Measurements from ENCODE around the gene LDLRAD2.

The LDLRAD2 gene

DNA sequence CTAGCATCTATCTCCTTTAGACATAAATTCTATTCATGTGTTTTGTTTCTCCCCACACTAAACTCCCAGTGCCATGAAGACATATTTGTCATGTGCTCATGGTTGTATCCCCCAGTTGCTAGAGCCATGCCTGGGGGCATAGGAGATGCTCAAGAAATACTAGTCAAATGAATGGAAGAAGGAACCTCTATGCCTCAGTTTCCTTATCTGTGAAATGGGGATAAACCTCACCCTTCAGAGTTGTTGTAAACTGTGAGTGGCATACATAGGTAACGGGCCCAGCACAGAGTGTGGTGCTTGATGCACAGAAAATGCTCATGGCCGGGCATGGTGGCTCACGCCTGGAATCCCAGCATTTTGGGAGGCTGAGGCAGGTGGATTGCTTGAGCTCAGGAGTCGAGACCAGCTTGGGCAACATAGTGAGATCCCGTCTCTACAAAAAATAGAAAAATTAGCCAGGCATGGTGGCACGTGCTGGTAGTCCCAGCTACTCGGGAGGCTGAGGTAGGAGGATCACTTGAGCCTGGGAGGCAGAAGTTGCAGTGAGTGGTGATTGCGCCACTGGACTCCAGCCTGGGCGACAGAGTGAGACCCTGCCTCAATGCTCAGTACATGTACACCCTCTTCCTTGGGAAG lies 8.7 kb downstream of the LDLRAD2 start:
- Histone ChIP-seq H3K27ac (ENCODE audit: low read length) (no peak overlapping the region), H3K4me2 (ENCODE audit: low read length) (no peak overlapping the region), H3K9me3 (ENCODE audit: insufficient read depth, low read length) (no peaks in the 10 kb centered on the region), H3K36me3 (replicated peaks; ENCODE audit: low read depth, low read length) (no peaks in the 10 kb centered on the region), H3K9ac (ENCODE audit: low read length) (no peak overlapping the region), H3K79me2 (ENCODE audit: low read length) (no peaks in the 10 kb centered on the region), H4K20me1 (ENCODE audit: insufficient read depth, low read length) (no peaks in the 10 kb centered on the region), H3K4me1 (ENCODE audit: low read length) (no peaks in the 10 kb centered on the region), H3K27me3 (ENCODE audit: low read depth, low read length) (no peaks in the 10 kb centered on the region), H3K4me3 (ENCODE audit: low read length) (no peak overlapping the region), H2AFZ (ENCODE audit: low read depth, low read length) (no peak overlapping the region)
- TF ChIP-seq EZH2phosphoT487 (IDR thresholded peaks at IDR 0.05; ENCODE audit: low read depth) (no peak), CTCF (IDR thresholded peaks at IDR 0.05; ENCODE audit: low read depth, low read length) (no peak)

DNA sequence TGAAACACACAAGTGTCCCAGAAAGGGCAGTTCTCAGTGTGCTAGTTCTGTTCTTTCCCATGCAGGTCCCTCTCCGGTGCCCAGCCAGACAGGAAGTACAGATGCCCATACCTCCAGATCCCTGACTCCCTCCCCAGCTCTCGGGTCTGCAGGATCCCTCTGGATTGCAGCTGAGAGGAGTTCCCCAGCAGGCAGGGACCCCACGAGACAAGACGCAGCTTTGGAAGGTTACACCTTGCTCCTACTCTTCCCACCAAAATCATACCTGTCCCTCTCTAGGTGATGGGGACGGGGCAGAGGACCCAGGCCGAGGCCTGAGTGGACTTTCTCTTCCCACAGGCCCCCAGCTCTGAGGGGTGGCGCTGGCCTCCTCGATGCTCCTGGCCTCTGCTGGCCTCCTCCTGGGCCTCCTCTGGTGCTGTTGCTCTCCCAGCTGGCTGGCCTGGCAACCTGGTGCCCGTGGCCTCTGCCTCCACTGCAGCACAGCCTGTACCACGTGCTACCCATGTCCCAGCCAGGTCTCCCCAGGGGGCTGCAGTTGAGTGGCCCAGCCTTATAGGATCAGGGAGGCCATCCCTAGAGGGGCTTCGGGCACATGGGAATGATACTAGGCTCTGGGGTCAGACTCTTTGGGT lies 9.4 kb downstream of the LDLRAD2 start:
- Histone ChIP-seq H3K27me3 (ENCODE audit: low read depth, low read length) (no peaks in the 10 kb centered on the region), H3K36me3 (replicated peaks; ENCODE audit: low read depth, low read length) (no peaks in the 10 kb centered on the region), H2AFZ (ENCODE audit: low read depth, low read length) (no peak overlapping the region), H3K27ac (ENCODE audit: low read length) (no peak overlapping the region), H3K9me3 (ENCODE audit: insufficient read depth, low read length) (no peaks in the 10 kb centered on the region), H3K9ac (ENCODE audit: low read length) (no peak overlapping the region), H3K79me2 (ENCODE audit: low read length) (no peaks in the 10 kb centered on the region), H3K4me2 (ENCODE audit: low read length) (no peak overlapping the region), H3K4me1 (ENCODE audit: low read length) (no peaks in the 10 kb centered on the region), H4K20me1 (ENCODE audit: insufficient read depth, low read length) (no peaks in the 10 kb centered on the region), H3K4me3 (ENCODE audit: low read length) (no peak overlapping the region)
- no peak for TF ChIP-seq EZH2phosphoT487 (IDR thresholded peaks at IDR 0.05; ENCODE audit: low read depth)
- TF ChIP-seq CTCF (IDR thresholded peaks at IDR 0.05; ENCODE audit: low read depth, low read length) = no peak

GRCh38 chr1:21822349-21822748 lies 10.3 kb downstream of the LDLRAD2 start:
- H3K4me1 ChIP-seq (ENCODE audit: low read length) = no peaks in the 10 kb centered on the region
- H3K79me2 ChIP-seq (ENCODE audit: low read length) = no peaks in the 10 kb centered on the region
- H2AFZ ChIP-seq (ENCODE audit: low read depth, low read length) = no peak overlapping the region
- no peaks in the 10 kb centered on the region for H3K36me3 ChIP-seq (replicated peaks; ENCODE audit: low read depth, low read length)
- H3K9ac ChIP-seq (ENCODE audit: low read length) = no peak overlapping the region
- no peak overlapping the region for H3K4me3 ChIP-seq (ENCODE audit: low read length)
- TF ChIP-seq CTCF (IDR thresholded peaks at IDR 0.05; ENCODE audit: low read depth, low read length) (no peak), EZH2phosphoT487 (IDR thresholded peaks at IDR 0.05; ENCODE audit: low read depth) (no peak)
- no peak overlapping the region for H3K4me2 ChIP-seq (ENCODE audit: low read length)
- no peaks in the 10 kb centered on the region for H4K20me1 ChIP-seq (ENCODE audit: insufficient read depth, low read length)
- H3K27me3 ChIP-seq (ENCODE audit: low read depth, low read length) = no peaks in the 10 kb centered on the region
- H3K9me3 ChIP-seq (ENCODE audit: insufficient read depth, low read length) = no peaks in the 10 kb centered on the region
- no peak overlapping the region for H3K27ac ChIP-seq (ENCODE audit: low read length)

DNA sequence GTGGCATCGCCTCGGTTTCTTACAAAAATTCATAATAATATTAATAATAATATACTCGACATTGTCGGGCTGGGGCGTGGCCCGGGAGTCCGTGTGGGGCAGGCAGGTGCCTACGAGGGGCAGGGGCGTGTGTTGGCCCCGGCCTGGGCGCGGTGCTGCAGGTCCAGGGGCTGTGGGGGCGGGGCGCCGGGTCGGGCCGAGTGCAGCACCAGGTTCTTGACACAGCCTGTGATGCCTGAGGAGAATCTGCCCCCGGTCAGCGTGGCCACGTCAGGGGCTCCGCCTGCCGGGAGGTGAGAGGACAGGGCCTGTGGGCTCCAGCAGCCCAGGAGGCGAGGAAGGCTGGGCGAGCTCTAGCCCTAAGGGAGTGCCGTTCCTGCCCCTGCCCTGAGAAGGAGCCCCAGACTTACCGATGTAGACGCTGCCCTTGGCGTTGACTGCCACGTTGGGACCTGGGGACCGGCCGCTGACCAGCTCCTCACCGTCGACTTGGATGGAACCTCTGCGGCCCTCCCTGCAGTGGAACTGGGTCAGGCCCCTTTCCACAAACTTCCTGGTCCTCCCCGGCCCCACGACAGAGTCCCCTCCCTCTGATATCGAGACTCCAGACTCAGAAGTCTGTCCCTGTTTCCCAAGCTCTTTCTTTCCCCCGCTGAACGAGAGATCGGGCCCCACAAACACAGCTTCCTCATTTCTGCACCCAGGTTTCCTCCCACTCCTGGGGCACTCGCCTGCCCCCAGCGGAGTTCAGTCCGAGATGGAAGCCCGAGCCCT lies 11.3 kb downstream of the LDLRAD2 start:
- TF ChIP-seq CTCF (IDR thresholded peaks at IDR 0.05; ENCODE audit: low read depth, low read length) = no peak
- no peak for TF ChIP-seq EZH2phosphoT487 (IDR thresholded peaks at IDR 0.05; ENCODE audit: low read depth)
- Histone ChIP-seq H3K9ac (ENCODE audit: low read length) (no peak overlapping the region), H3K4me1 (ENCODE audit: low read length) (no peaks in the 10 kb centered on the region), H3K27me3 (ENCODE audit: low read depth, low read length) (no peaks in the 10 kb centered on the region), H3K36me3 (replicated peaks; ENCODE audit: low read depth, low read length) (no peaks in the 10 kb centered on the region), H3K27ac (ENCODE audit: low read length) (no peak overlapping the region), H2AFZ (ENCODE audit: low read depth, low read length) (no peak overlapping the region), H4K20me1 (ENCODE audit: insufficient read depth, low read length) (no peaks in the 10 kb centered on the region), H3K9me3 (ENCODE audit: insufficient read depth, low read length) (no peaks in the 10 kb centered on the region), H3K4me3 (ENCODE audit: low read length) (no peak overlapping the region), H3K79me2 (ENCODE audit: low read length) (no peaks in the 10 kb centered on the region), H3K4me2 (ENCODE audit: low read length) (no peak overlapping the region)

Measured in OCI-LY3 (cell line).